Epithelial cell of proximal tubule (primary cell): ENCODE results near the gene NRSN2. TPM values are rescaled to one million over a fixed set of nuclear protein-coding genes. Genes with fewer than 3 reads are reported as not detected.

ENCODE experiments used
- DNase-seq: peaks from one replicate; pipeline ENCODE4 v3.0.0-alpha.2; 2011; ENCODE audit warnings: low read depth
- H3K4me3 ChIP-seq: 2 replicates; pipeline ENCODE4 v1.5.1; 2011; ENCODE audit warnings: low read depth, mild to moderate bottlenecking, low read length
- CTCF ChIP-seq: conservative IDR thresholded peaks from 2 replicates; pipeline ENCODE4 v1.5.1; 2012; ENCODE audit warnings: low read depth, mild to moderate bottlenecking, low read length
- total RNA-seq: library from RNA; depleted of rRNA; stranded (reverse); fragments of >200 nt; gene quantifications from 2 replicates; pipeline ENCODE4 v1.2.3, GENCODE V29; 2015

Gene NRSN2
- total RNA-seq, 1 donor from 2014 or later, result 52.4 TPM

- peak overlapping the region; percentile 88 for H3K4me3 ChIP-seq
- no peak for TF ChIP-seq CTCF
- no peak for DNase-seq
Measured at GRCh38 chr20:326645-327185, 20.2 kb upstream of the NRSN2 start.

- TF ChIP-seq CTCF, result no peak
- DNase-seq, result no peak
- H3K4me3 ChIP-seq, result peak overlapping the region; percentile 88
Measured at GRCh38 chr20:327186-328026, 19.5 kb upstream of the NRSN2 start.

- DNase-seq, result no peak
- peak overlapping the region; percentile 88 for H3K4me3 ChIP-seq
- no peak for TF ChIP-seq CTCF
Measured at GRCh38 chr20:328027-328974, 18.6 kb upstream of the NRSN2 start.

GRCh38 chr20:328975-329695 lies 17.8 kb upstream of the NRSN2 start:
- no peak for DNase-seq
- H3K4me3 ChIP-seq, result no peak overlapping the region
- TF ChIP-seq CTCF, result no peak

- no peak overlapping the region for H3K4me3 ChIP-seq
- DNase-seq, result no peak
- no peak for TF ChIP-seq CTCF
Measured at GRCh38 chr20:329851-330232, 17.1 kb upstream of the NRSN2 start.
